Activated gamma-delta T cell treated with Interleukin-2 at 50 U/mL for 16 hours (primary cell): Measurements from ENCODE around the gene USP33.
"Not testable (repeated sequence)": the region's sequence is repeated elsewhere in the genome, so short reads cannot be mapped to it uniquely, and the experiment has no call there.

Experiments
- DNase-seq: peaks from one replicate; pipeline ENCODE4 v3.0.0-alpha.2; 2020

USP33 gene

DNA sequence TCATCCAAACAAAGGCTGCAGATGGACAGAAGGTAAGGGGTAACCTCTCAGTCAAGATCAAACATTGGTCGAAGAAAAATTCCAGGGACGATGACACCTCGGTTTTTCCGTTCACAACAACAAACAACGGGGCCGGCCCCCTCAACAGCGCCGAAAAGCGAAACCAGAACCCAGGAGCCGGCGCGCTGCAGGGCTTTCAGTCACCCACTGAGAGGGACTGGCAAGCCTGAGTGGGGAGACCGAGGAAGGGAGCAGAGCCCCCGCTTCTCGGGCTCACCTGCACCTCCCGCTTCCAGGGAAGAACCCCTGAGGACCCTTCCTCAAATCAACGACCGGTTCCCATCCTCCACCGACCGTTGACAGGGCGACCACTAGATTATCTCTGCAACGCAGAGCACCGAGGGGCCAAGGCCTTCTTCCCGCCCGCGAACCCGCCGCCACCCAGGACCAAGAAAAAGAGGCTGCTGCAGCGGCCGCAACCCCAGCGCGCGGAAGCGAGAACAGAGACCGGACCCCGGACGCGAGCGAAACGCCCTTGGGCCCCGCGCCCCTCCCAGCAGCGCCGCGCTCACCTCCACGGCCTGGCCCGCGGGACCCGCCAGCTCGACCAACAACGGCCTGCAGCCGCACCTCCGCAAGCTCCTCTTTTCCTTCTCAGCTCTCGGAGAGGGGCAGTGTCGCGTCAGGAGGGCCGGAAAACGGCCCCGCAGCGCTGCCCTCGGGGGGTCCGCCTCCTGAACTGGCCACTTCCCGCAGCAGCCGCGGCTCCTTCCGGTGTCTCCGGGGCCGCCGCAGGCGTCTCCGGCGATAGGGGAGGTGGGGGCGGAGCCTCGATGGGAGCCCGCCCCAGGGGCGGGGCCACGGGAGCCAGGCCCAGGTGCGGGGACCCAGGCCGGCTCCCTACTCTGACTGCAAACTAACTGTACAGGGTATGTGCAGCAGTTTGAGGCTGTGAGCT lies at the start of gene USP33:
Gene USP33, minus strand, starts transcription at position 782 of the 958 bp plus-strand sequence. CDS start 18,155 bp downstream, outside the sequence.
- peak; percentile 92 for DNase-seq

GRCh38 chr1:77803371-77803770 lies 43.7 kb upstream of the USP33 start:
- DNase-seq, result no peak

GRCh38 chr1:77802026-77802425 lies 42.4 kb upstream of the USP33 start:
- no peak for DNase-seq

DNA sequence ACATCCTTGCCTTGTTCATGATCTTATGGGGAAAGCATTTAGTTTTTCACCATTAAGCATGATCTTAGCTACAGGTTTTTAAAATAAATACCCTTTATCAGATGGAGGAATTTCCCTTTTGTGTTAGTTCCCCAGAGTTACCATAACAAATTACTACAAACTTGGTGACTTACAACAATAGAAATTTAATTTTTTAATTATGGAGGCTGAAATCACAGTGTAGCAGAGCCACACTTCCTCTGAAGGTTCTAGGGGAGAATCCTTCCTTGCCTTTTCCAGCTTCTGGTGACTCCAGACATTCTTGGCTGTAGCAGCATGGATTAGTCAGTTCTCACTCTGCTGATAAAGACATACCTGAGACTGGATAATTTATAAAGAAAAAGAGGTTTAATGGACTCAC lies 38.3 kb upstream of the USP33 start:
- no peak for DNase-seq

DNA sequence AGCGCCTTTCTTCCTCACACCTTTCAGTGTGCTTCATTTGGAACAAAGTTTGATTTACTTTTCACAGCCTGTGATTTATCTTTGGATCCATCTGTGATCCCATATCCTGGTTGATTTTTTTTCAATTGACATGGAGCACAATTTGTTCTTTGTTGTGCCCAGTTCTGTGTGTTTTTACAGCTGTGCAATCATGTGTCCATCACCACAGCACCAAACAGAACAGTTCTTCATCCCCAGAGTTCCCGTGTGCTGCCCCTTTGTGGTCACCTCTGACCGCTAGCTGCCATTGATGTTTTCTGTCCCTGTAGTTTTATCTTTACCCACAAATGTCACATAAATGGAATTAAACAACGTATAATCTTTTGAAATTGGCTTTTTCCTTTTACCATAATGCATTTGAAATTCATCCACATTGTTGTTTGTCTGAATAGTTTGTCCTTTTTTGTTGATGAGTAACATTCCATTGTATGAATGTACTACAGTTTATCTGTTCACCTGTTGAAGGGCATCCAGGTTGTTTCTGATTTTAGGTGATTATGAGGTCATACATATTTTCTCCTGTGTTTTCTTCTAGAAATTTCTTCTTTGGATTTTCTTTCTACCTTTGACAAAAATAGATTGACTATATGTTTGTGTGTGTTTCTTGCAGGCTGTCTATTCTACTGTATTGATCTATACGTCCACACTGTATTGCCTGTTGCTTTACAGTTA lies 37.2 kb upstream of the USP33 start:
- no peak for DNase-seq

GRCh38 chr1:77794550-77794949 lies 34.9 kb upstream of the USP33 start:
- no peak for DNase-seq

GRCh38 chr1:77786093-77786741 lies 26.6 kb upstream of the USP33 start:
- DNase-seq, result not testable (repeated sequence)

DNA sequence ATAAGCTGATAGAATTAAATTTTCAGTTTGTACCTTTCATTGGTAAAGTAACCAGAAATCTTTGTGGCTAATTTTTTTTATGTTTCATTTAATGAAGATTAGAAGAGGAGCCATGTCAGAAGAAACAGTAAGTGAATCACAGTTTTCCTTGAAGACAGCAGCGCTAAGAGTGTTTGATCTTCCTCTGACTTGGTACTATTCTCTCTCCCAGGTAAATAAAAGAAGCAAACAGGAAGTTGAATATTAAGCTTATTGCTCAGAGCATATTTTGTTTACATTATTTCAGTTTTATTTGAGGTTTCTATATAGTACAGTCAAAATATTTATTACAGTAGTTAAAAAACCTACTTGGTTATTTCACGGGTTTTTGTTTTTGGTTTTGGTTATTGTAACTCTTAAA lies 23.5 kb upstream of the USP33 start:
- DNase-seq, result no peak

GRCh38 chr1:77781683-77782082 lies 22.0 kb upstream of the USP33 start:
- DNase-seq, result no peak

DNA sequence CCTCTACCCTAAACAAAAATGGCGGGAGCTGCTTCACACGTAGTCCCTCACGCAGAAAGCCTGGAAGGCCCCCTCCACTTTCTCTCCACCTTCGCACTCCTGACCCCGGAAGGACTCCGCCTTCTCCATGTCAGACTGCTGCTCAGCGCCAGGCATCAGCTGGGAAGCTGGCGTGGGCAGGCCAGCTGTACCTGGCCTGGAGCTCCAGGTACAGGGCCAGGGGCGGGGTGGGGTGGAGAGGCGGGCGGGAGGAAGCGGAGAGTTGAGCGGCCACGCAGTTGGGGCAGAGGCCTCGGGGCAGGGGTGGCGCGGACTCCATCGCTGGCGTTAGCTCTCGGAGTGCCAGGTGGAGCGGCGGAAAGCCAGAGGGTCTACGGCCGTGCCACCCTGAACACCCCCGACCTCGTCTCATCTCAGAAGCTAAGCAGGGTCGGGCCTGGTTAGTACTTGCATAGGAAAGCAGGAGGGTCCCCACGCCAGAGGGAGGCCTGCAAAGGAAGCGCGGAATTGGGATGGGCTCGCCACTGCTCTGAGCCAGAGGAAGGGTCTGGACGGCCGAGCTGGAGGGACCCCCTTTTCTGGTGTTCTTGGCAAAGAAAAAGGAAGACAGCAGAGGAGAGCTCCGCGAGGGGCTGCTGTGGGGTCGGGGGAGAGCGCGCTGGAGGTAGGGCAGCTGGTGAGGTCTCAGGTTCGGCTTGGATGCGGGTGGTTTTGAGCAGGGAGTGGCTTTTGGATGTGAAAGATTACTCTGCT lies 20.1 kb upstream of the USP33 start, which contains the start of gene MIGA1:
Gene MIGA1, plus strand, starts transcription at position 121 of the 753 bp plus-strand sequence. CDS start 3,604 bp downstream, outside the sequence.
- DNase-seq, result peak; percentile 88

DNA sequence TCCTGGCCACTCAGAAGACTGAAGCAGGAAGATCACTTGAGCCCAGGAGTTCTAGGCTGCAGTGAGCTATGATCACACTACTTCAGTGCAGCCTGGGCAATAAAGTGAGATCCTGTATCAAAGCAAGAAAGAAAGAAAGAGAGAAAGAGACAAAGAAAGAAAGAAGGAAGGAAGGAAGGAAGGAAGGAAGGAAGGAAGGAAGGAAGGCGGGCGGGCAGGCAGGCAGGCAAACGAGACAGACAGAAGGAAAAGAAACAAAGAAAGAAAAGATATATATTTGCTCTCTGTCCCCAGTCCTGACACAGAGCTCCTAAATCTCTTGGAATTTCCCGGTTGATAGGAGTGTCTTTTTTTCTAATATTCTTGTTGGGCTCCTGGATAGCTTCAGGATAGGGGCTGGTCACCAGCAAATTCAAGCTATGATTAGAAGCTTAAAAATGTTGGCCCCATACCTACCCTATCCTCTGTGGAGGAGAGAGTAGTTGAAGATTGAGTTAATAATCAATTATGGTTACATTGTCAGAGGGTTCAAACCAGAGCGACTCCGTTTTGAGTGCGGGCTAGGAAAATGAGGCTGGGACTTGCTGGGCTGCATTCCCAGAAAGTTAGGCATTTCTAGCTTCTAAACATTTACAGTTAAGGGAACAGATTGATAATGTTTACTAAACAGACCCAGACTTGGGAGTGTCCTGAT lies 16.5 kb upstream of the USP33 start:
- DNase-seq, result no peak

DNA sequence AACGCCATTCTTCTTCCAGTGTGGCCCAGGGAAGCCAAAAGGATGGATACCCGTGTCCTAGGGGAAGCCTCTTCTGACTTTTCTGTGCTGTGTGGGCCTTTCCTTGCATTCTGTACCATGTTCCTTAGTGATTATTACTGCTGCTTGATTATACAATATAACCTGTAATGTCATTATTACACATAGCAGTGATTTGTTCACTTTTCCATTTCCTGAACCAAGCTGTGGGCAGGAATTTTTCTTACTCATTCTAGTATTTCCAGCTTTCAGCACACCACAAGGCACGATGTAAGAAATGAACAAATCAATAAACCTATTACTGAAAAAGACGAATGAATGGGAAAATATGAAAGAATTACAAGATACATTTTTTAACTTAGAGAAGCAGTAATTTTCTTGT lies 8.4 kb upstream of the USP33 start:
- no peak for DNase-seq

GRCh38 chr1:77762072-77762476 lies 2.4 kb upstream of the USP33 start:
- no peak for DNase-seq

DNA sequence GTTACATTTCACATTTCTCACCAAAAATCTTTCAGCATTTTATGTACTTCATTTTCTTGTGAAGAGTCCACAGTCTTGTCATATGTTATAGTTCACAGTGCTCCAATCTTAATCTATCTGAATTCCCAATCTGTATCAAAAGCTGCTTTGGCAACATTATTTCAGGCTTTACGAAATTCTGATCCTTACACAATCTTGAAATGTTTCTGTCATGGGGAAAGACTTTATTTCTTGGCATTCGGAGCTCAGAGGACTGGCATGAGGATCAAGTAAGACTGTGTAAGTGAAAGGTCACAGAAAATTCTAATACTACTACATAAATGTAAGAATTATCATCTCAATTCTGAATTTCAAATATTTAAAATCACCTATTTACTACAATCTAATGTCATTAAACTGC lies 2.0 kb downstream of the USP33 start:
- no peak for DNase-seq

DNA sequence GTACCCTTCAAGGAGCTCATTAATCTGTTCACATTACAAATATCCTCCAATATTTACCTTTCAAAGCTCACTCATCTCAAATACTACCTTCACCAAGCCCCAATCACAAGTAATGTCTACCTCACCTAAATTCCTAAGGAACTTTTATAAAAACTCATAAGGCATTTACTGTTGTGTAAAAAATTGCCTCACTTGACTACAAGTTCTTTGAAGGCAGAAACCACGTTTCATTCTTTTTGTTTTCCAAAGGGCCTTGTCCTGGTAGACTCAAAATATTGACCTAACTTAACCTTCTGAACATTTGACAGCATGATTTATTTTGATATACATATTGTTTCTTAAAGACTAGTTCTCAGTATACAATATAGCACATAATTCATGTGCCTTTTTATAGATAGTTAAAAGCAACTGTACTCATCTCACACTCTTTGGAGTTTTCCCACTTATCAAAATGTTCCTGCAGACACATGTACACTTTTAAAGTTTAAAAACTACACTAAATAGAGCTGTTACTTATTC lies 2.5 kb downstream of the USP33 start:
- DNase-seq, result no peak

GRCh38 chr1:77756052-77756754 lies 3.4 kb downstream of the USP33 start:
- no peak for DNase-seq

DNA sequence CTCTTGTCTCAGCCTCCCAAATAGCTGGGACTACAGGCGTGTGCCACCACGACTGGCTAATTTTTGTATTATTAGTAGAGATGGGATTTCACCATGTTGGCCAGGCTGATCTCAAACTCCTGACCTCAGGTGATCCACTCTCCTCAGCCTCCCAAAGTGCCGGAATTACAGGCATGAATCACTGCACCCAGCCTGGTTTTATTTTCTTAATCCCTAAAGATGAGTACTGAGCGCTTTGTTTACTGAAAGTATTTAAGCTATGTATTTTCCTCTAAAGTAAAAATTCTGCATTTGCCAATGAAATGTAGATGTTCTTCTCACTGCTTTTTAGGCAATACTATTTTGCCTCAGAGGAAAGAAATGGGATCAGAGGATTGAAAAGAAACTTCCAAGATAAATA lies 10.2 kb downstream of the USP33 start:
- DNase-seq, result not testable (repeated sequence)

DNA sequence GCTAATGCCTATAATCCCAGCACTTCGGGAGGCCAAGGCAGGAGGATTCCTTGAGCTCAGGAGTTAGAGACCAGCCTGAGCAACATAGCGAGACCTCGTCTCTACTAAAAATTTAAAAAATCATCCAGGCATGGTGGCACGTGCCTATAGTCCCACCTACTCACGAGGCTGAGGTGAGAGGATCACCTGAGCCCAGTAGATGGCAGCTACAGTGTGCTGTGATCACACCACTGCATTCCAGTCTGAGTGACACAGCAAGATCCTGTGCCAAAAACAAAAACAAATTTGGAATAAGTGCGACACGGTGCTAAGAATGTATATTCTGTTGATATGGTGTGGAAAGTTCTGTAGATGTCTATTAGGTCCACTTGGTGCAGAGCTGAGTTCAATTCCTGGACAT lies 15.1 kb downstream of the USP33 start:
- no peak for DNase-seq

- DNase-seq, result no peak
Observed at GRCh38 chr1:77742011-77742555, 17.6 kb downstream of the USP33 start.

GRCh38 chr1:77741316-77741715 lies 18.3 kb downstream of the USP33 start:
- no peak for DNase-seq

DNA sequence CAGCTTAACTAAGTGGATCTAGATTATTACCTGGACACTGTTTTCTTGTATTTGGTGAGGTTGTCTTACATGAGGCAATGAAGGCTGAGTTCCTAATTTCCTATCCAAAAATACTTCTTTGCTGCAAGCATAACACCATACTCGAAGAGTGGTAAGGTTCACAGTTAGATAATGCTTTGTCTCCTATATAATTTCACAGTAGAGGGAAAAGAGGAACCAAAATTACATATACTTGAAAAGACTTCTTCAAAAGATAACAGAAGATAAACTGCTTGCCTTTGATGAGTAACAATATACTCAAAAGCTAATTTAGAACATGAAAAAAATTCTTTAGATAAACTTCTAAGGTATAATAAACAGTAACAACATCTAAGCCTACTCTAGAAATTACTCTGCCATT lies 20.4 kb downstream of the USP33 start:
- DNase-seq, result no peak
